ENCODE data around the gene OPRM1.

DNA sequence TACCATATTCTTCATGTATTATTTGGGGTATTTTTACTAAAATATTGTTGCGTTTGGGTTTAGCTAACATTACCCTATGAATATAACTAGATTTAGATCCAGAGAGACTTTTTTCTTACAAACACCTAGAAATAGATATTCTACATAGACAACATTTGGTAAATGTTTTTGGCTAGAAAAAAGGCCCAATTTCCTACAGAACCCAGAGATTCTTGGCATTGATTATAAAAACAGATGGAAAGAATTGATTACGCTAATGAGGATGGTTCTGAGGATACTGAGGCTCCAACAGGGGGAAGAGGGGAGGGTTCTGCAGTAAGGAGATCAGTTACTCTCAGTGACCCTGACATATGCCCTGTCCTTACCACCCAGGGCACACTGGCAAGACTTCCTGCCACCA, 194.3 kb downstream of the OPRM1 start:
- TF ChIP-seq, protein P1, sequence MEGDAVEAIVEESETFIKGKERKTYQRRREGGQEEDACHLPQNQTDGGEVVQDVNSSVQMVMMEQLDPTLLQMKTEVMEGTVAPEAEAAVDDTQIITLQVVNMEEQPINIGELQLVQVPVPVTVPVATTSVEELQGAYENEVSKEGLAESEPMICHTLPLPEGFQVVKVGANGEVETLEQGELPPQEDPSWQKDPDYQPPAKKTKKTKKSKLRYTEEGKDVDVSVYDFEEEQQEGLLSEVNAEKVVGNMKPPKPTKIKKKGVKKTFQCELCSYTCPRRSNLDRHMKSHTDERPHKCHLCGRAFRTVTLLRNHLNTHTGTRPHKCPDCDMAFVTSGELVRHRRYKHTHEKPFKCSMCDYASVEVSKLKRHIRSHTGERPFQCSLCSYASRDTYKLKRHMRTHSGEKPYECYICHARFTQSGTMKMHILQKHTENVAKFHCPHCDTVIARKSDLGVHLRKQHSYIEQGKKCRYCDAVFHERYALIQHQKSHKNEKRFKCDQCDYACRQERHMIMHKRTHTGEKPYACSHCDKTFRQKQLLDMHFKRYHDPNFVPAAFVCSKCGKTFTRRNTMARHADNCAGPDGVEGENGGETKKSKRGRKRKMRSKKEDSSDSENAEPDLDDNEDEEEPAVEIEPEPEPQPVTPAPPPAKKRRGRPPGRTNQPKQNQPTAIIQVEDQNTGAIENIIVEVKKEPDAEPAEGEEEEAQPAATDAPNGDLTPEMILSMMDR (IDR thresholded peaks at IDR 0.05): no peak
- TF ChIP-seq POLR2A (IDR thresholded peaks at IDR 0.05) (no peak), POLR2AphosphoS5 (IDR thresholded peaks at IDR 0.05) (no peak)

Data from breast epithelium (tissue), 3 donors.